Measurements from ENCODE around the gene BCAT1. TPM values are rescaled to one million over a fixed set of nuclear protein-coding genes. Genes with fewer than 3 reads are reported as not detected.

BCAT1 gene
- total RNA-seq, 1 experiment from 2014 or later = 0.74 TPM

DNA sequence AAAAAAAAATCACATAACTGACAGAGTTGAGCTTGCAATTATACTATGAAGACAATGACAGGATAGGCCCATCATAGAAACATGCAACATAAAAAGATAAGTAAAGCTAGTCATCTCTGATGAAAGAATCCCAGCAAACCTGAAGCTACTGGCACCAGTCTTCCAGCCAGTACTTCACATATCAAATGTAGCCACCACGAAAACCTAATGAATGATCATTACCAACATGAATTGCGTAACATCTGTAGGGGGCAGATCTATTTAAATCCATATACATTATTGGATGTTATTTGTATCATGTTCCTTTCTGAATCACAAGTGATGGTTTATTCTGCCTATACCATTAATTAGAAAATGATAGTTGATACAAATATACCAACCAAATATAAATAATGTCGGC, 73.9 kb downstream of the BCAT1 start:
- H3K27ac ChIP-seq (ENCODE audit: low read depth, low read length) = no peak overlapping the region
- no TSS peak for BruUV-seq (replicated peaks)
- no peaks in the 10 kb centered on the region for H3K9me3 ChIP-seq (ENCODE audit: control insufficient read depth in 1 of 2, insufficient read depth in 1 of 2, low read depth in 1 of 2, low read length in 2 of 2)
- ChIA-PET CTCF (no interaction called here), POLR2A (no interaction called here), RAD21 (ENCODE audit: low non-redundant PET in 1 of 2, low total read pairs in 2 of 2, uncharacterized antibody in 2 of 2, unreplicated experiment in 2 of 2) (no interaction called here)
- no peaks in the 10 kb centered on the region for H3K27me3 ChIP-seq (ENCODE audit: insufficient read depth, low read length)
- intact Hi-C loops (cut with micrococcal nuclease) = no loop called here
- no peak overlapping the region for H3K4me3 ChIP-seq (replicated peaks in 1 of 2; ENCODE audit: low read depth in 1 of 2, low read length in 2 of 2)
- no peaks in the 10 kb centered on the region for H4K20me1 ChIP-seq (ENCODE audit: insufficient read depth)
- no peak for TF ChIP-seq EZH2 (IDR thresholded peaks at IDR 0.05)
- no peak for TF ChIP-seq CEBPB (IDR thresholded peaks at IDR 0.05; ENCODE audit: low read depth)
- no peak for TF ChIP-seq POLR2A (IDR thresholded peaks at IDR 0.05; ENCODE audit: borderline replicate concordance, extremely low read depth, insufficient read depth, insufficient read length)
- TF ChIP-seq ZFX (IDR thresholded peaks at IDR 0.05) = no peak
- TF ChIP-seq, protein P1, sequence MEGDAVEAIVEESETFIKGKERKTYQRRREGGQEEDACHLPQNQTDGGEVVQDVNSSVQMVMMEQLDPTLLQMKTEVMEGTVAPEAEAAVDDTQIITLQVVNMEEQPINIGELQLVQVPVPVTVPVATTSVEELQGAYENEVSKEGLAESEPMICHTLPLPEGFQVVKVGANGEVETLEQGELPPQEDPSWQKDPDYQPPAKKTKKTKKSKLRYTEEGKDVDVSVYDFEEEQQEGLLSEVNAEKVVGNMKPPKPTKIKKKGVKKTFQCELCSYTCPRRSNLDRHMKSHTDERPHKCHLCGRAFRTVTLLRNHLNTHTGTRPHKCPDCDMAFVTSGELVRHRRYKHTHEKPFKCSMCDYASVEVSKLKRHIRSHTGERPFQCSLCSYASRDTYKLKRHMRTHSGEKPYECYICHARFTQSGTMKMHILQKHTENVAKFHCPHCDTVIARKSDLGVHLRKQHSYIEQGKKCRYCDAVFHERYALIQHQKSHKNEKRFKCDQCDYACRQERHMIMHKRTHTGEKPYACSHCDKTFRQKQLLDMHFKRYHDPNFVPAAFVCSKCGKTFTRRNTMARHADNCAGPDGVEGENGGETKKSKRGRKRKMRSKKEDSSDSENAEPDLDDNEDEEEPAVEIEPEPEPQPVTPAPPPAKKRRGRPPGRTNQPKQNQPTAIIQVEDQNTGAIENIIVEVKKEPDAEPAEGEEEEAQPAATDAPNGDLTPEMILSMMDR (IDR thresholded peaks at IDR 0.05 in 2 of 3, conservative IDR thresholded peaks at IDR 0.05 in 1 of 3; ENCODE audit: borderline replicate concordance in 1 of 3, insufficient read depth in 1 of 3, low read depth in 2 of 3, low read length in 2 of 3) = no peak
- no peak for TF ChIP-seq EGR1 (IDR thresholded peaks at IDR 0.05; ENCODE audit: low read depth)
- H3K4me1 ChIP-seq (ENCODE audit: control insufficient read depth in 1 of 2, insufficient read depth in 2 of 2, low read length in 2 of 2) = no peaks in the 10 kb centered on the region
- no peaks in the 10 kb centered on the region for H3K9me2 ChIP-seq (ENCODE audit: insufficient read depth)
- H3K9ac ChIP-seq (ENCODE audit: low read length) = no peak overlapping the region
- H2AFZ ChIP-seq (ENCODE audit: low read depth, low read length, poor library complexity, severe bottlenecking) = no peak overlapping the region
- DNase-seq (ENCODE audit: low read depth, low spot score) (no peak), ATAC-seq (no peak)
- H3K79me2 ChIP-seq (ENCODE audit: insufficient read depth, low read length) = no peaks in the 10 kb centered on the region
- H3K4me2 ChIP-seq (ENCODE audit: low read length) = no peak overlapping the region
- no peaks in the 10 kb centered on the region for H3K36me3 ChIP-seq (ENCODE audit: control insufficient read depth in 1 of 2, insufficient read depth in 2 of 2, low read length in 2 of 2)

DNA sequence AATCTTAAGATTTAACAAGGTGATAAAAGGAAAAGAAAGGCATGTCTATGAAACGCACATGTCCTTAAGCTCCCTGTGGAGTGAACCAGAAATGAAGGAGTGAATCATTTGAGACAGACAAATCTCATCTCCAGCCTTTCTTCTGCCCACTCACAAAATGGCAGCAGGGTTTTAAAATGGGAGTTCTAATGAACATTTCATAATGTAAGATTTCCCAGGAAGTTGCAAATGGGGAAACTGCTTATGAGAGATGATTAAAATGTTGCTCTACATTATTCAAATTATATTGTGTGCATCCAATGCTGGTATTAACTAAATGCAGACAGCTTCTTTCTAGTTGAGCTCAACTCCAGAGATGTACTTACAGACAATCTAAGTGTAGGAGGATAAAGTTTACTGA, 76.7 kb downstream of the BCAT1 start:
- H3K4me1 ChIP-seq (ENCODE audit: control insufficient read depth in 1 of 2, insufficient read depth in 2 of 2, low read length in 2 of 2) = no peaks in the 10 kb centered on the region
- RAD21 ChIA-PET (ENCODE audit: low non-redundant PET in 1 of 2, low total read pairs in 2 of 2, uncharacterized antibody in 2 of 2, unreplicated experiment in 2 of 2) = no interaction called here
- no TSS peak for BruUV-seq (replicated peaks)
- H3K27me3 ChIP-seq (ENCODE audit: insufficient read depth, low read length) = no peaks in the 10 kb centered on the region
- no peaks in the 10 kb centered on the region for H4K20me1 ChIP-seq (ENCODE audit: insufficient read depth)
- no peaks in the 10 kb centered on the region for H3K9me2 ChIP-seq (ENCODE audit: insufficient read depth)
- intact Hi-C loops (cut with micrococcal nuclease) = no loop called here
- H3K4me2 ChIP-seq (ENCODE audit: low read length) = no peak overlapping the region
- CTCF ChIA-PET = no interaction called here
- no peak overlapping the region for H3K27ac ChIP-seq (ENCODE audit: low read depth, low read length)
- no peaks in the 10 kb centered on the region for H3K9me3 ChIP-seq (ENCODE audit: control insufficient read depth in 1 of 2, insufficient read depth in 1 of 2, low read depth in 1 of 2, low read length in 2 of 2)
- H3K36me3 ChIP-seq (ENCODE audit: control insufficient read depth in 1 of 2, insufficient read depth in 2 of 2, low read length in 2 of 2) = no peaks in the 10 kb centered on the region
- no peaks in the 10 kb centered on the region for H3K79me2 ChIP-seq (ENCODE audit: insufficient read depth, low read length)
- ATAC-seq = no peak
- POLR2A ChIA-PET = no interaction called here
- H2AFZ ChIP-seq (ENCODE audit: low read depth, low read length, poor library complexity, severe bottlenecking) = no peak overlapping the region
- H3K9ac ChIP-seq (ENCODE audit: low read length) = no peak overlapping the region
- H3K4me3 ChIP-seq (replicated peaks in 1 of 2; ENCODE audit: low read depth in 1 of 2, low read length in 2 of 2) = no peak overlapping the region
- no peak for DNase-seq (ENCODE audit: low read depth, low spot score)
- TF ChIP-seq SP1 (IDR thresholded peaks at IDR 0.05; ENCODE audit: low read depth) = no peak
- TF ChIP-seq POLR2AphosphoS5 (IDR thresholded peaks at IDR 0.05; ENCODE audit: low read depth, low read length) = no peak
- no peak for TF ChIP-seq ZNF274 (IDR thresholded peaks at IDR 0.05; ENCODE audit: low read depth, low read length)
- TF ChIP-seq EZH2 (IDR thresholded peaks at IDR 0.05) = no peak
- no peak for TF ChIP-seq ELF1 (IDR thresholded peaks at IDR 0.05; ENCODE audit: borderline replicate concordance, low read depth)
- TF ChIP-seq, protein P2, sequence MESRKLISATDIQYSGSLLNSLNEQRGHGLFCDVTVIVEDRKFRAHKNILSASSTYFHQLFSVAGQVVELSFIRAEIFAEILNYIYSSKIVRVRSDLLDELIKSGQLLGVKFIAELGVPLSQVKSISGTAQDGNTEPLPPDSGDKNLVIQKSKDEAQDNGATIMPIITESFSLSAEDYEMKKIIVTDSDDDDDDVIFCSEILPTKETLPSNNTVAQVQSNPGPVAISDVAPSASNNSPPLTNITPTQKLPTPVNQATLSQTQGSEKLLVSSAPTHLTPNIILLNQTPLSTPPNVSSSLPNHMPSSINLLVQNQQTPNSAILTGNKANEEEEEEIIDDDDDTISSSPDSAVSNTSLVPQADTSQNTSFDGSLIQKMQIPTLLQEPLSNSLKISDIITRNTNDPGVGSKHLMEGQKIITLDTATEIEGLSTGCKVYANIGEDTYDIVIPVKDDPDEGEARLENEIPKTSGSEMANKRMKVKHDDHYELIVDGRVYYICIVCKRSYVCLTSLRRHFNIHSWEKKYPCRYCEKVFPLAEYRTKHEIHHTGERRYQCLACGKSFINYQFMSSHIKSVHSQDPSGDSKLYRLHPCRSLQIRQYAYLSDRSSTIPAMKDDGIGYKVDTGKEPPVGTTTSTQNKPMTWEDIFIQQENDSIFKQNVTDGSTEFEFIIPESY (IDR thresholded peaks at IDR 0.05; ENCODE audit: extremely low read depth, insufficient replicate concordance, low read length) = no peak
- no peak for TF ChIP-seq POLR2A (IDR thresholded peaks at IDR 0.05; ENCODE audit: borderline replicate concordance, extremely low read depth, insufficient read depth, insufficient read length)
- no peak for TF ChIP-seq ZFX (IDR thresholded peaks at IDR 0.05)
- no peak for TF ChIP-seq FOSL1 (IDR thresholded peaks at IDR 0.05; ENCODE audit: low read depth)
- no peak for TF ChIP-seq TCF7L2 (IDR thresholded peaks at IDR 0.05; ENCODE audit: borderline replicate concordance, extremely low read depth, insufficient read depth, insufficient read length)
- TF ChIP-seq, protein P3, sequence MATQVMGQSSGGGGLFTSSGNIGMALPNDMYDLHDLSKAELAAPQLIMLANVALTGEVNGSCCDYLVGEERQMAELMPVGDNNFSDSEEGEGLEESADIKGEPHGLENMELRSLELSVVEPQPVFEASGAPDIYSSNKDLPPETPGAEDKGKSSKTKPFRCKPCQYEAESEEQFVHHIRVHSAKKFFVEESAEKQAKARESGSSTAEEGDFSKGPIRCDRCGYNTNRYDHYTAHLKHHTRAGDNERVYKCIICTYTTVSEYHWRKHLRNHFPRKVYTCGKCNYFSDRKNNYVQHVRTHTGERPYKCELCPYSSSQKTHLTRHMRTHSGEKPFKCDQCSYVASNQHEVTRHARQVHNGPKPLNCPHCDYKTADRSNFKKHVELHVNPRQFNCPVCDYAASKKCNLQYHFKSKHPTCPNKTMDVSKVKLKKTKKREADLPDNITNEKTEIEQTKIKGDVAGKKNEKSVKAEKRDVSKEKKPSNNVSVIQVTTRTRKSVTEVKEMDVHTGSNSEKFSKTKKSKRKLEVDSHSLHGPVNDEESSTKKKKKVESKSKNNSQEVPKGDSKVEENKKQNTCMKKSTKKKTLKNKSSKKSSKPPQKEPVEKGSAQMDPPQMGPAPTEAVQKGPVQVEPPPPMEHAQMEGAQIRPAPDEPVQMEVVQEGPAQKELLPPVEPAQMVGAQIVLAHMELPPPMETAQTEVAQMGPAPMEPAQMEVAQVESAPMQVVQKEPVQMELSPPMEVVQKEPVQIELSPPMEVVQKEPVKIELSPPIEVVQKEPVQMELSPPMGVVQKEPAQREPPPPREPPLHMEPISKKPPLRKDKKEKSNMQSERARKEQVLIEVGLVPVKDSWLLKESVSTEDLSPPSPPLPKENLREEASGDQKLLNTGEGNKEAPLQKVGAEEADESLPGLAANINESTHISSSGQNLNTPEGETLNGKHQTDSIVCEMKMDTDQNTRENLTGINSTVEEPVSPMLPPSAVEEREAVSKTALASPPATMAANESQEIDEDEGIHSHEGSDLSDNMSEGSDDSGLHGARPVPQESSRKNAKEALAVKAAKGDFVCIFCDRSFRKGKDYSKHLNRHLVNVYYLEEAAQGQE (IDR thresholded peaks at IDR 0.05; ENCODE audit: low read depth) = no peak

Data from HCT116 (cell line).